ENCODE data around the gene ARSB. TPM values are rescaled to one million over a fixed set of nuclear protein-coding genes. Genes with fewer than 3 reads are reported as not detected.
A peak's percentile ranks its signal among the peaks of the same experiment; 100 is the strongest.

Gene ARSB
- total and polyA plus RNA-seq, 9 of the 15 experiments (the other 6 are each of a cell fraction or from before 2014, with no cell fraction given): 0.52 to 4.6 (median 2.4) TPM

GRCh38 chr5:78771260-78772205 lies 213.6 kb downstream of the ARSB start (continued):
- TF ChIP-seq, protein P1, sequence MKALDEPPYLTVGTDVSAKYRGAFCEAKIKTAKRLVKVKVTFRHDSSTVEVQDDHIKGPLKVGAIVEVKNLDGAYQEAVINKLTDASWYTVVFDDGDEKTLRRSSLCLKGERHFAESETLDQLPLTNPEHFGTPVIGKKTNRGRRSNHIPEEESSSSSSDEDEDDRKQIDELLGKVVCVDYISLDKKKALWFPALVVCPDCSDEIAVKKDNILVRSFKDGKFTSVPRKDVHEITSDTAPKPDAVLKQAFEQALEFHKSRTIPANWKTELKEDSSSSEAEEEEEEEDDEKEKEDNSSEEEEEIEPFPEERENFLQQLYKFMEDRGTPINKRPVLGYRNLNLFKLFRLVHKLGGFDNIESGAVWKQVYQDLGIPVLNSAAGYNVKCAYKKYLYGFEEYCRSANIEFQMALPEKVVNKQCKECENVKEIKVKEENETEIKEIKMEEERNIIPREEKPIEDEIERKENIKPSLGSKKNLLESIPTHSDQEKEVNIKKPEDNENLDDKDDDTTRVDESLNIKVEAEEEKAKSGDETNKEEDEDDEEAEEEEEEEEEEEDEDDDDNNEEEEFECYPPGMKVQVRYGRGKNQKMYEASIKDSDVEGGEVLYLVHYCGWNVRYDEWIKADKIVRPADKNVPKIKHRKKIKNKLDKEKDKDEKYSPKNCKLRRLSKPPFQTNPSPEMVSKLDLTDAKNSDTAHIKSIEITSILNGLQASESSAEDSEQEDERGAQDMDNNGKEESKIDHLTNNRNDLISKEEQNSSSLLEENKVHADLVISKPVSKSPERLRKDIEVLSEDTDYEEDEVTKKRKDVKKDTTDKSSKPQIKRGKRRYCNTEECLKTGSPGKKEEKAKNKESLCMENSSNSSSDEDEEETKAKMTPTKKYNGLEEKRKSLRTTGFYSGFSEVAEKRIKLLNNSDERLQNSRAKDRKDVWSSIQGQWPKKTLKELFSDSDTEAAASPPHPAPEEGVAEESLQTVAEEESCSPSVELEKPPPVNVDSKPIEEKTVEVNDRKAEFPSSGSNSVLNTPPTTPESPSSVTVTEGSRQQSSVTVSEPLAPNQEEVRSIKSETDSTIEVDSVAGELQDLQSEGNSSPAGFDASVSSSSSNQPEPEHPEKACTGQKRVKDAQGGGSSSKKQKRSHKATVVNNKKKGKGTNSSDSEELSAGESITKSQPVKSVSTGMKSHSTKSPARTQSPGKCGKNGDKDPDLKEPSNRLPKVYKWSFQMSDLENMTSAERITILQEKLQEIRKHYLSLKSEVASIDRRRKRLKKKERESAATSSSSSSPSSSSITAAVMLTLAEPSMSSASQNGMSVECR (CRISPR knock-in tag; IDR thresholded peaks at IDR 0.05): no peak
- TF ChIP-seq CEBPB (tag; IDR thresholded peaks at IDR 0.05) (no peak), MTA3 (IDR thresholded peaks at IDR 0.05; ENCODE audit: borderline replicate concordance) (no peak), SOX6 (IDR thresholded peaks at IDR 0.05) (peak; percentile 98), ZKSCAN8 (CRISPR knock-in tag; IDR thresholded peaks at IDR 0.05) (no peak), DNMT1 (IDR thresholded peaks at IDR 0.05) (no peak), ZNF551 (CRISPR knock-in tag; IDR thresholded peaks at IDR 0.05) (no peak), MXI1 (IDR thresholded peaks at IDR 0.05; ENCODE audit: low read depth, low read length) (no peak), HMGN3 (IDR thresholded peaks at IDR 0.05; ENCODE audit: borderline replicate concordance, extremely low read depth, insufficient read length, low read depth, low read length) (peak; percentile 29), ESRRB (CRISPR knock-in tag; IDR thresholded peaks at IDR 0.05; ENCODE audit: borderline replicate concordance) (no peak), FOXP1 (CRISPR knock-in tag; IDR thresholded peaks at IDR 0.05) (no peak), FOSL1 (tag; conservative IDR thresholded peaks at IDR 0.05) (peak; percentile 88), HDAC8 (tag; IDR thresholded peaks at IDR 0.05) (no peak), NR3C1 (CRISPR knock-in tag; IDR thresholded peaks at IDR 0.05) (no peak), ZNF277 (CRISPR knock-in tag; IDR thresholded peaks at IDR 0.05; ENCODE audit: borderline replicate concordance) (no peak), HIVEP1 (CRISPR knock-in tag; IDR thresholded peaks at IDR 0.05) (no peak)
- TF ChIP-seq, protein P2, sequence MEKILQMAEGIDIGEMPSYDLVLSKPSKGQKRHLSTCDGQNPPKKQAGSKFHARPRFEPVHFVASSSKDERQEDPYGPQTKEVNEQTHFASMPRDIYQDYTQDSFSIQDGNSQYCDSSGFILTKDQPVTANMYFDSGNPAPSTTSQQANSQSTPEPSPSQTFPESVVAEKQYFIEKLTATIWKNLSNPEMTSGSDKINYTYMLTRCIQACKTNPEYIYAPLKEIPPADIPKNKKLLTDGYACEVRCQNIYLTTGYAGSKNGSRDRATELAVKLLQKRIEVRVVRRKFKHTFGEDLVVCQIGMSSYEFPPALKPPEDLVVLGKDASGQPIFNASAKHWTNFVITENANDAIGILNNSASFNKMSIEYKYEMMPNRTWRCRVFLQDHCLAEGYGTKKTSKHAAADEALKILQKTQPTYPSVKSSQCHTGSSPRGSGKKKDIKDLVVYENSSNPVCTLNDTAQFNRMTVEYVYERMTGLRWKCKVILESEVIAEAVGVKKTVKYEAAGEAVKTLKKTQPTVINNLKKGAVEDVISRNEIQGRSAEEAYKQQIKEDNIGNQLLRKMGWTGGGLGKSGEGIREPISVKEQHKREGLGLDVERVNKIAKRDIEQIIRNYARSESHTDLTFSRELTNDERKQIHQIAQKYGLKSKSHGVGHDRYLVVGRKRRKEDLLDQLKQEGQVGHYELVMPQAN (IDR thresholded peaks at IDR 0.05; ENCODE audit: borderline replicate concordance): no peak
- TF ChIP-seq, protein P3, sequence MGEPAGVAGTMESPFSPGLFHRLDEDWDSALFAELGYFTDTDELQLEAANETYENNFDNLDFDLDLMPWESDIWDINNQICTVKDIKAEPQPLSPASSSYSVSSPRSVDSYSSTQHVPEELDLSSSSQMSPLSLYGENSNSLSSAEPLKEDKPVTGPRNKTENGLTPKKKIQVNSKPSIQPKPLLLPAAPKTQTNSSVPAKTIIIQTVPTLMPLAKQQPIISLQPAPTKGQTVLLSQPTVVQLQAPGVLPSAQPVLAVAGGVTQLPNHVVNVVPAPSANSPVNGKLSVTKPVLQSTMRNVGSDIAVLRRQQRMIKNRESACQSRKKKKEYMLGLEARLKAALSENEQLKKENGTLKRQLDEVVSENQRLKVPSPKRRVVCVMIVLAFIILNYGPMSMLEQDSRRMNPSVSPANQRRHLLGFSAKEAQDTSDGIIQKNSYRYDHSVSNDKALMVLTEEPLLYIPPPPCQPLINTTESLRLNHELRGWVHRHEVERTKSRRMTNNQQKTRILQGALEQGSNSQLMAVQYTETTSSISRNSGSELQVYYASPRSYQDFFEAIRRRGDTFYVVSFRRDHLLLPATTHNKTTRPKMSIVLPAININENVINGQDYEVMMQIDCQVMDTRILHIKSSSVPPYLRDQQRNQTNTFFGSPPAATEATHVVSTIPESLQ (CRISPR knock-in tag; IDR thresholded peaks at IDR 0.05): no peak

All from K562 (cell line).